ENCODE measurements around the gene LRRC37A. TPM values are rescaled to one million over a fixed set of nuclear protein-coding genes. Genes with fewer than 3 reads are reported as not detected.
"Not testable (repeated sequence)": the region's sequence is repeated elsewhere in the genome, so short reads cannot be mapped to it uniquely, and the experiment has no call there.

The LRRC37A gene
- total RNA-seq, 4 donors from 2014 or later: 0.29 to 3.7 (median 1.1) TPM

GRCh38 chr17:46367520-46367919 lies 72.6 kb downstream of the LRRC37A start:
- H3K27ac ChIP-seq; H3K4me3 ChIP-seq; H3K4me1 ChIP-seq; in situ Hi-C loops (cut with MboI; ENCODE audit: low sequenced_read_pairs in 4 of 4); intact Hi-C loops (cut with DNase I; ENCODE audit: low total_unique reads); H3K9me3 ChIP-seq; ATAC-seq; DNase-seq; H3K27me3 ChIP-seq; H3K36me3 ChIP-seq: not testable (repeated sequence)

- in situ Hi-C loops (cut with MboI; ENCODE audit: low sequenced_read_pairs in 4 of 4); DNase-seq; H3K4me1 ChIP-seq; H3K27ac ChIP-seq; intact Hi-C loops (cut with DNase I; ENCODE audit: low total_unique reads); H3K27me3 ChIP-seq; H3K9me3 ChIP-seq; H3K36me3 ChIP-seq; H3K4me3 ChIP-seq: not testable (repeated sequence)
- peak; percentile 83 to 84 for ATAC-seq
These were observed 77.6 kb downstream of the LRRC37A start for GRCh38 chr17:46372236-46373229.

GRCh38 chr17:46373418-46373817 lies 78.5 kb downstream of the LRRC37A start:
- DNase-seq; in situ Hi-C loops (cut with MboI; ENCODE audit: low sequenced_read_pairs in 4 of 4): not testable (repeated sequence)

GRCh38 chr17:46383118-46383517 lies 88.2 kb downstream of the LRRC37A start:
- H3K4me1 ChIP-seq; H3K4me3 ChIP-seq; ATAC-seq; H3K9me3 ChIP-seq; H3K27me3 ChIP-seq; H3K36me3 ChIP-seq; H3K27ac ChIP-seq; in situ Hi-C loops (cut with MboI; ENCODE audit: low sequenced_read_pairs in 4 of 4); DNase-seq; intact Hi-C loops (cut with DNase I; ENCODE audit: low total_unique reads): not testable (repeated sequence)

More at GRCh38 chr17:46373418-46373817, 78.5 kb downstream of the LRRC37A start:
- H3K4me3 ChIP-seq; H3K27me3 ChIP-seq; H3K27ac ChIP-seq; H3K36me3 ChIP-seq; intact Hi-C loops (cut with DNase I; ENCODE audit: low total_unique reads); H3K4me1 ChIP-seq; H3K9me3 ChIP-seq: not testable (repeated sequence)
- peak; percentile 87 to 88 for ATAC-seq

GRCh38 chr17:46385491-46385890 lies 90.6 kb downstream of the LRRC37A start:
- H3K4me1 ChIP-seq; H3K27me3 ChIP-seq; H3K36me3 ChIP-seq; ATAC-seq; H3K27ac ChIP-seq; DNase-seq; H3K4me3 ChIP-seq; in situ Hi-C loops (cut with MboI; ENCODE audit: low sequenced_read_pairs in 4 of 4); H3K9me3 ChIP-seq; intact Hi-C loops (cut with DNase I; ENCODE audit: low total_unique reads): not testable (repeated sequence)

Other genes with a start within 250 kb of the LRRC37A start
- 10 to 100 TPM; 19.9 to 35.9 (median 31.2) TPM for gene KANSL1, start 101.7 kb upstream of the LRRC37A start, total RNA-seq
- 10 to 100 TPM in 3 of 4 donors, 1 to 10 TPM in 1; 9.3 to 39.3 (median 14.6) TPM for gene ARL17B, start 66.6 kb downstream of the LRRC37A start, total RNA-seq
- 10 to 100 TPM in 2 of 4 donors, 1 to 10 TPM in 2; 3.7 to 15.1 (median 9.7) TPM for gene LRRC37A2, start 217.3 kb downstream of the LRRC37A start, total RNA-seq

Measured in gastrocnemius medialis (tissue), 4 donors.